GM18511 (cell line): ENCODE measurements around the gene ASIC5.

Experiments used
- ATAC-seq: cut with Tn5 transposase; IDR thresholded peaks from one replicate; pipeline ENCODE4 v1.9.1; 2021; ENCODE audit warnings: mild to moderate bottlenecking, moderate library complexity; ENCODE audit not compliant: unreplicated experiment

Gene ASIC5

GRCh38 chr4:155881555-155881954 lies 15.5 kb upstream of the ASIC5 start:
- ATAC-seq: peak; percentile 55

- no peak for ATAC-seq
Measured at GRCh38 chr4:155879767-155880166, 13.7 kb upstream of the ASIC5 start.

DNA sequence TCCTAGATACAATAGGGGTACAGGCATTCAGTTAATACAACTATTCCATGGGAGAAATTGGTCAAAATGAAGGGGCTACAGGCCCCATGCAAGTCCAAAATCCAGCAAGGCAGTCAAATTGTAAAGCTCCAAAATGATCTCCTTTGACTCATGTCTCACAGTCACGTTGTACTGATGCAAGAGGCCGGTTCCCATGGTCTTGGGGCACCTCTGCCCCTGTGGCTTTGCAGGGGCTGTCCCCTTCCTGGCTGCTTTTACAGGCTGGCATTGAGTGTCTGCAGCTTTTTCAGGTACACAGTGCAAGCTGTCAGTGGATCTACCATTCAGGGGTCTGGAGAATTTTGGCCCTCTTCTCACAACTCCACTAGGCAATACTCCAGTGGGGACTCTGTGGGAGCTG lies 12.5 kb upstream of the ASIC5 start:
- peak; percentile 53 for ATAC-seq

DNA sequence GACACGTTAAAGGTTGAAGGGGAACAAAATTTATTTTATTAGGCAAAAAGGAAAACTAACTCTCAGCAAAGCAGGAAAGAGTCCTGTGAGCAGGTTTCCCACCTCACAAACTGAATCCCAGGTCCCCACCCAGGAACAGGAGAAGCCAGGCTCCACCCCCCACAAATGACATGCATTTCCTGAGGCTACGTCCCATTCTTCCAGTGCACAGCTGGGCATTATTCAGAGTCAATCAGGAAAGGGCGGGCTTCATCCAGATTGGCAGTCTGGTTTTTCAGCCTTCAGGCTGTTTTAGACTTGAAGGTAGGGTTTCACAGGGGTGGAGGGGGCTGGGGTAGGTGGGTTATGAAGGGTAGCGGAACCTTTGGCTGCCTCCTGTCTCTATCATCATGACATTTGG lies 11.9 kb upstream of the ASIC5 start:
- no peak for ATAC-seq

GRCh38 chr4:155875878-155876277 lies 9.8 kb upstream of the ASIC5 start:
- no peak for ATAC-seq

- no peak for ATAC-seq
Measured at GRCh38 chr4:155855897-155856296, 10.2 kb downstream of the ASIC5 start.

DNA sequence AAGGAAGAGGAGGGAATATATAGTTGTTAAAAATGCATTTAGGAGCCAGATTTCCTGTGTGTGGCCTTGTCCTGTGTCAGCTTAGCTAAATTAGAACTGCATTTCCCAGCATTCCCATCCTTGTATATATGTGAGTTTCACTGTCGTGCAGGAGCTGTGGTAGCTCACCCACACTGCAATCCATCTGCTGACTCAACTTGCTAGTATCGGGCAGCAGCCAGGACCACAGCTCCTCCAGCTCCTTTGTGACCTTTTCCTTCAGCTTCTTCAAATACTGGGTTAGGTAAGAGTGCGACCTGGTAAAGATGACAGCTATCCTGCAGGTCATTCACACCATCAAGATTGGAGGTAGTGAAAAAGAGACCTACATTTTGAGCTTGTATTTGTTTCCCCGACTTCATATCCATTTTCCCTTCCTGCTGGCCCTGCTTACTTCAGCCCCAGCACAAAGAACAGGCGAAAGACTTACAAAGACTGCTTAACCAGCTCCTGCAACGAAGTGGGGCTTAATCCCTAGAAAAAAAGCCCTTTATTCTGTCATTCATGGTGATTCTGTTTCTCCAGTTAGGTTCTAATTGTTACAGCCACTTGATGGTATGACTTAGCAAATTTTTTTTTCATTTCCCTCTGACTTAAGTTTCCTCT lies 11.4 kb downstream of the ASIC5 start:
- ATAC-seq: peak; percentile 85

DNA sequence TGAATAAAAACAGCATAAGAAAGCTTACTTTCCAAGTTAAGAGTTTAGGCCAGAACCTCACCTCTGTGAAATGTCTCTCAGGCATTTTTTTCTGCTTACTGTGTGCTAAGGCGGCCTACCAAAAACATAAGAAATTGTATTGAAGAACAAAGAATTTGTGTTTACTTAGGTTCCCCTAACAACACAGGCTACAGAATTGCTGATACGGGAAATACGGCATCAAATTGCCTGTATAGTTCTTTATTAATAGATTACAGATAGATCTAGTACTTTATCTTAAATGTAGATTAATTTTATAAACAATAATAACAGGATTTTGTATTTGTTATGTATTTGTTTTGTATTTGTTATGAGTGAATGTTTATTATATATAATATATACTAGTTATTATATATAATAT lies 12.9 kb downstream of the ASIC5 start:
- ATAC-seq: no peak

DNA sequence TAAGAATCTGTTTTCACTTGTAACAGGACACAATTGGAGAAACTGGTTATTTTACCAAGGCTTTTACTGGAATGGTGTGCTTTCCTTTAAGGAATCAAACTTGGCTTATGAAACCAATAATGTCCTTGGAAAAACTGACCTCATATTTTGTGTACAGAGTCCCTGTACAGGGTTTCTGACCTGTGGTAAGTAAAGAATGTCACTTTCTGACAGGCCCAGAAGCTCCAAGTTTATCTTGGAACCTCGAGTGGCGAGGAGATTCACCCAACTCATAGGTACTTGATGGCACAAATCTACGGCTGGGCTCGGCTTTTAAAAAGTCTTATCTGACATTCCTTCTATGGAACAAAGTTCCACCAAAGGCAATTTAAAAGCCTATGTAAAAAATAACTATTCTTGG lies 17.0 kb downstream of the ASIC5 start:
- ATAC-seq: no peak

DNA sequence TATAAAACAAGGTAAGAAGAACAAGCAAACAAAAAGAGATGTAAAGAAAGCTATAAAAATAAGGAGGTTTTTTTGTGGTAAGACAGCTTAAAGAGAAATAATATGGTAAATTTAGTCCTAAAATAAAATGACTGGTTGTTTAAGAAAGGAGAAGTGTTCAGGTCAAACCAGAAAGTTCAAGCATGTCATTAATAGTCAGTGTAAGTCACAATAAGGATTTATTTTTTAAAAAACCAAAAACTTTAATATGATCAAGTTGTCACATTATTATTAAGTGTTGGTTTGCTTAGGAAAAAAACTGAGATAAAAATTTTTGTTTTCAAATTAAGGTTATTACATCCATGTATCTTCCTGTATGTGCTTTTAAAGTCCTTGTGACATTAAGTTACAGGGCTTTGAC lies 19.1 kb downstream of the ASIC5 start:
- ATAC-seq: no peak

DNA sequence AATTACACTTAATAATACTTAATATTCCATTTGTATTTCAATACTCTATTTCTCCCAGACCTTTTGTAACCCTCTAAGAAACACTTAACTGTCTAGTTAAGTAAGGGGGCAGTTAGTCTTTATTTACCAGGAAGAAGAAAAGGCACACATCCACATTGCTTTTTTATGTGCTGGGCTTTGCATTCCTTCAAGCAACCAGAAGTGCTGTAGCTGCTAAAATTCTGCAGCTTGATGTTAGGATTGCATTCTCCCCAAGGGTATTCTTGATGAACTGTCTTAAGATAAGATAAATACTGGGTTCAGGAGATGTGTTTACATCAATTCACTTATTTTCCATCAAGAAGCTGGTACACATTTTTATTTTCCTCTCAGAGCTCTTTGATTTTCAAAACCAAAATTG lies 24.0 kb downstream of the ASIC5 start:
- no peak for ATAC-seq

- ATAC-seq: no peak
Measured at GRCh38 chr4:155837203-155837796, 28.8 kb downstream of the ASIC5 start.

- no peak for ATAC-seq
Measured at GRCh38 chr4:155832664-155833063, 33.4 kb downstream of the ASIC5 start.

DNA sequence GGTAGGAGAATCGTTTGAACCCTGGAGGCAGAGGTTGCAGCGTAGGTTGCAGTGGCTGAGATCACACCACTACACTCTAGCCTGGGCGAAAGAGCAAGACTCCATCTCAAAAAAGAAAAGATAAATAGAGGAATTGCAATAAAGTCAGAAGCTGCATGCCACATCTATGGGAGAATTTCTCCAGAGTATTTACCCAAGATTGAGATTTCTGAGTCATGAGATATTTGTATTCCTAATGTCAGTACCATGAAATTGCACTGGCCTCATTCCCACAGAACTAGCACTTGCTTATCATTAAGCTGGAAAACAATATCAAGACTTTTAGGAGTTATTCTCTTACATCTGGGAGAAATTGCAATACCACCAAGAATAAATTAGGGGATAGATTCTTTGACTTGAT lies 37.4 kb downstream of the ASIC5 start:
- ATAC-seq: no peak

DNA sequence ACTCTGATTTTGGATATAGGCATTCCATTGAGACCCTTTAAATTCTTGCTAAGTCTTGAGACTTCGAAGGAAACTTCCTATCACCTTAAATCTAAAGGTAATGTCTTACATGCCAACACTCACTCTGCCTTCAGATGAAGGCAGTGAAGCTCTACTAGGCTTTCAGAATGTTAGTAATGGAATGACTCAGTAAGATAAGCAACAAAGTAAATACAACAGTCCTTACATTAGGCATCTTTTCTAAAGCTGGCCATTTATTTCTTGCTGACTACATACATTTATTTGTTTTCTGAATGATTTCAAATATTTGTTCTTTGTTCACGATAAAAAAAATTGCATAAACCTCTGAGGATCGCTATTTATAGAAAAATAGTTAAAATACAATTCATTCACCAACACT lies 43.5 kb downstream of the ASIC5 start:
- ATAC-seq: peak; percentile 71

- ATAC-seq: no peak
Measured at GRCh38 chr4:155820887-155821518, 45.1 kb downstream of the ASIC5 start.

DNA sequence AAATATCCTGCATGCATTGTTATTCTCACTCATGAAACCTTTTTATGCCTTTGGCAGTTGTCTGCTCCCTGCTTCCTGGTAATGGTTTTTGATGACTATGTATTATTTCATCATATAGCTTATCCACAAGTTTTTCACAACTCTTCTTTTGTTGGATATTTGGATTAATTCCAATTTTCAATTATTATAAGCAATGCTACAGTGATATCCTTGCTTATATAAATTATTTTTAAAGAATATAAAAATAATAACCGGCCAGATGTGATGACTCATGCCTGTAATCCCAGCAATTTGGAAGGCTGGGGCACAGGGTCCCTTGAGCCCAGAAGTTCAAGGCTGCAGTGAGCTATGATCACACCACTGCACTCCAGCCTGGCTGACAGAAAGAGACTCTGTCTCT lies 47.0 kb downstream of the ASIC5 start:
- ATAC-seq: no peak

GRCh38 chr4:155818639-155819038 lies 47.4 kb downstream of the ASIC5 start:
- ATAC-seq: no peak

GRCh38 chr4:155811083-155811482 lies 55.0 kb downstream of the ASIC5 start:
- ATAC-seq: no peak

DNA sequence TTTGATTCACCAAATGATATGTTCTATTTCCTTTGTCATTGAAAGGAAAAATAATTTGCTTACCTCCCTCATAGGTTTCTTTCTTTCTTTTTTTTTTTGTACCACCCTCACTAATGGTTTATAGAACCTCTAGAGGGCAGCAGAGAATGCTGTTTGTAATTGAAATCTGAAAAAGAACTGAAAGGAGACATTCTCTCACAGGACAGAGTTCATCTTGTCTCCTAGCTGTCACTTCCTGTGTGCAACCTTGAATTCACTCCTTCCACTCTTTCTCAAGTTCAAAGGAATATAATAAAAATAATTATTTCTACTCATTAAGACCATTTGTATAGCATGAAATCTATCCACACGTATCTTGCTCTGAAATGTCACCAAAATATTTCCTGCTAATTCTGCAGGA lies 56.2 kb downstream of the ASIC5 start:
- peak; percentile 99 for ATAC-seq

DNA sequence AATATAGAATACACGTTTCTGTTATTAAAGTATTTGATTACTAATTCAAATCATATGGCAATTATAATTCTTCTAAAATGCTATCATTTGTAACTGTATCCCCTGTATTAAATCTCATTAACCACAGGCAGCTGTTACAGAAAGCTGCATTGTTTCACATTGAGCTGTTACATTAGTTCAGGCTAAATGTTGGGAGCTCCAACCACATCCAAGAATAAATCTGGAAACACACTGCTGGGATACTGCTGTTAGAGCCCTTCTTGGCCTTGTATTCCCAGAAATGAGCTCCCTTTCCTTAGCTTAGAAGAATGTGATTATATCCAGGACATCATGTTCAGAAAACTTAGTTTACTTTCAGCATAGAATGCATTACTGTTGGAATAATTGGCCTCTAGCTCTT lies 59.1 kb downstream of the ASIC5 start:
- ATAC-seq: no peak

DNA sequence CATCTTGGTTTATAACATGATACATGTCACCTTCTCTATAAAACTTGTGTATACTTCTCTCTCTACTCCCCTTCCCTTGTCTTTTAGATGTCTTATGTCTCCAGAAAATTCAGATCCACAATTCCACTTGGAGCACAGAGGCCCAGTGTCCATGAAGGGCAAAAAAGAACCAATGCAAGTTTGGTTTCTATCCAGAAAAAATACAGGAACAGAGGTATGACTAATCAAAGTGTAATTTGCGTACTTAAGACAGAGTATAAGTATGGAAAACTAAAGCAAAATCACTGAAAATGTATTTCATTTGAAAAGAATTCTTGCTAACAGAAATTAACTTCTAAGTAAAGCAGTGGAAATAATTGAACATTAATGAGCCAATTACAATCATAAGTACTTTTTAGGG lies 61.1 kb downstream of the ASIC5 start:
- no peak for ATAC-seq
